WTC11 (cell line): ENCODE results near the gene PDSS2. TPM values are rescaled to one million over a fixed set of nuclear protein-coding genes. Genes with fewer than 3 reads are reported as not detected.

Source experiments
- ATAC-seq: fragments of 200-7000 bp; cut with Tn5 transposase; 2 replicates; pipeline ENCODE4 v1.10.0; 2021; ENCODE audit warnings: mild to moderate bottlenecking, moderate library complexity
- CTCF ChIA-PET: fragments of 300-600 bp; sonication (Branson Sonifier 250); formaldehyde crosslinking; loops from one replicate; lab custom pipeline; 2021; ENCODE audit warnings: antibody characterized with exemption; lab: Charles Lee
- POLR2A ChIA-PET: fragments of 350-600 bp; sonication (Branson Sonifier 250); formaldehyde crosslinking; loops from one replicate; lab custom pipeline; 2021; ENCODE audit warnings: antibody characterized with exemption; lab: Charles Lee
- DNase-seq: peaks from one replicate; pipeline ENCODE4 v3.0.0; 2021; ENCODE audit warnings: low spot score
- H3K27ac Mint-ChIP-seq: 2 replicates; pipeline ENCODE4 v1.8.0; 2021; ENCODE audit warnings: mixed read lengths
- H3K27me3 Mint-ChIP-seq: 2 replicates; pipeline ENCODE4 v1.8.0; 2021; ENCODE audit warnings: low read depth, mild to moderate bottlenecking, moderate library complexity, mixed read lengths
- H3K36me3 Mint-ChIP-seq: 2 replicates; pipeline ENCODE4 v1.8.0; 2021; ENCODE audit warnings: mixed read lengths
- H3K4me1 Mint-ChIP-seq: 2 replicates; pipeline ENCODE4 v1.8.0; 2022; ENCODE audit warnings: mixed read lengths
- H3K4me3 Mint-ChIP-seq: 2 replicates; pipeline ENCODE4 v1.8.0; 2021; ENCODE audit warnings: mild to moderate bottlenecking, moderate library complexity, mixed read lengths
- H3K9me3 Mint-ChIP-seq: 2 replicates; pipeline ENCODE4 v1.8.0; 2021; ENCODE audit warnings: mixed read lengths
- E2F1 ChIP-seq: sonication (generic); formaldehyde crosslinking; IDR thresholded peaks from 2 replicates; pipeline ENCODE4 v1.8.0; 2022; ENCODE audit warnings: mild to moderate bottlenecking, missing genetic modification reagents
- FOXP4 ChIP-seq: sonication (generic); formaldehyde crosslinking; IDR thresholded peaks from 2 replicates; pipeline ENCODE4 v1.8.0; 2022; ENCODE audit warnings: mild to moderate bottlenecking, missing genetic modification reagents
- JUN ChIP-seq: sonication (generic); formaldehyde crosslinking; IDR thresholded peaks from 2 replicates; pipeline ENCODE4 v1.8.0; 2023; ENCODE audit warnings: mild to moderate bottlenecking, missing genetic modification reagents
- NR1H2 ChIP-seq: sonication (generic); formaldehyde crosslinking; IDR thresholded peaks from 2 replicates; pipeline ENCODE4 v1.9.0; 2021; ENCODE audit warnings: mild to moderate bottlenecking, moderate library complexity, missing genetic modification reagents
- PREB ChIP-seq: sonication (generic); formaldehyde crosslinking; IDR thresholded peaks from 2 replicates; pipeline ENCODE4 v1.8.1; 2022; ENCODE audit warnings: mild to moderate bottlenecking, missing genetic modification reagents, moderate library complexity, borderline replicate concordance
- PRRX2 ChIP-seq: fragments of 250-450 bp; sonication (Bioruptor Pico); IDR thresholded peaks from 2 replicates; pipeline ENCODE4 v1.8.0; 2021; ENCODE audit warnings: mild to moderate bottlenecking
- SP1 ChIP-seq: sonication (generic); formaldehyde crosslinking; conservative IDR thresholded peaks from 2 replicates; pipeline ENCODE4 v1.8.1; 2022; ENCODE audit warnings: missing genetic modification reagents
- USF2 ChIP-seq: sonication (generic); formaldehyde crosslinking; IDR thresholded peaks from 2 replicates; pipeline ENCODE4 v1.8.1; 2023; ENCODE audit warnings: mild to moderate bottlenecking, missing genetic modification reagents, moderate library complexity
- ZBTB43 ChIP-seq: sonication (generic); formaldehyde crosslinking; IDR thresholded peaks from 2 replicates; pipeline ENCODE4 v1.8.1; 2023; ENCODE audit warnings: mild to moderate bottlenecking, missing genetic modification reagents
- ZNF396 ChIP-seq: fragments of 250-450 bp; sonication (Bioruptor Pico); IDR thresholded peaks from 2 replicates; pipeline ENCODE4 v1.8.0; 2021; ENCODE audit warnings: mild to moderate bottlenecking, moderate library complexity, borderline replicate concordance
- total RNA-seq: library from RNA; stranded (reverse); gene quantifications from 3 replicates; pipeline ENCODE4 v1.2.3, GENCODE V29; 2021
- TF ChIP-seq, protein P1 (sequence below): sonication (generic); formaldehyde crosslinking; IDR thresholded peaks from 2 replicates; pipeline ENCODE4 v1.8.0; 2022; ENCODE audit warnings: missing genetic modification reagents

Gene PDSS2
- total RNA-seq, 1 experiment from 2014 or later: 18.3 TPM

- peak; percentile 27; the same call in 1 of the 2 replicates for TF ChIP-seq USF2
- no peak for TF ChIP-seq PREB
- TF ChIP-seq PRRX2 (CRISPR knock-in tag): no peak
- 0 out of 2 replicates have a peak, but pooled peaks have one; percentile 10 for TF ChIP-seq JUN (CRISPR knock-in tag)
- peak; percentile 94 for TF ChIP-seq SP1 (CRISPR knock-in tag)
Observed at GRCh38 chr6:107459283-107460082, at the start of gene PDSS2 (continued).

- ATAC-seq (no peak), DNase-seq (no peak)
- ChIA-PET POLR2A (no interaction called here), CTCF (no interaction called here)
- no peak overlapping the region for H3K4me3 Mint-ChIP-seq
- no peaks in the 10 kb centered on the region for H3K27me3 Mint-ChIP-seq
- H3K27ac Mint-ChIP-seq: no peak overlapping the region
- H3K9me3 Mint-ChIP-seq: 0 out of 2 replicates have a peak, but pooled peaks cover 2% of the 10 kb centered on the region
- TF ChIP-seq E2F1: no peak
- TF ChIP-seq, protein P1, sequence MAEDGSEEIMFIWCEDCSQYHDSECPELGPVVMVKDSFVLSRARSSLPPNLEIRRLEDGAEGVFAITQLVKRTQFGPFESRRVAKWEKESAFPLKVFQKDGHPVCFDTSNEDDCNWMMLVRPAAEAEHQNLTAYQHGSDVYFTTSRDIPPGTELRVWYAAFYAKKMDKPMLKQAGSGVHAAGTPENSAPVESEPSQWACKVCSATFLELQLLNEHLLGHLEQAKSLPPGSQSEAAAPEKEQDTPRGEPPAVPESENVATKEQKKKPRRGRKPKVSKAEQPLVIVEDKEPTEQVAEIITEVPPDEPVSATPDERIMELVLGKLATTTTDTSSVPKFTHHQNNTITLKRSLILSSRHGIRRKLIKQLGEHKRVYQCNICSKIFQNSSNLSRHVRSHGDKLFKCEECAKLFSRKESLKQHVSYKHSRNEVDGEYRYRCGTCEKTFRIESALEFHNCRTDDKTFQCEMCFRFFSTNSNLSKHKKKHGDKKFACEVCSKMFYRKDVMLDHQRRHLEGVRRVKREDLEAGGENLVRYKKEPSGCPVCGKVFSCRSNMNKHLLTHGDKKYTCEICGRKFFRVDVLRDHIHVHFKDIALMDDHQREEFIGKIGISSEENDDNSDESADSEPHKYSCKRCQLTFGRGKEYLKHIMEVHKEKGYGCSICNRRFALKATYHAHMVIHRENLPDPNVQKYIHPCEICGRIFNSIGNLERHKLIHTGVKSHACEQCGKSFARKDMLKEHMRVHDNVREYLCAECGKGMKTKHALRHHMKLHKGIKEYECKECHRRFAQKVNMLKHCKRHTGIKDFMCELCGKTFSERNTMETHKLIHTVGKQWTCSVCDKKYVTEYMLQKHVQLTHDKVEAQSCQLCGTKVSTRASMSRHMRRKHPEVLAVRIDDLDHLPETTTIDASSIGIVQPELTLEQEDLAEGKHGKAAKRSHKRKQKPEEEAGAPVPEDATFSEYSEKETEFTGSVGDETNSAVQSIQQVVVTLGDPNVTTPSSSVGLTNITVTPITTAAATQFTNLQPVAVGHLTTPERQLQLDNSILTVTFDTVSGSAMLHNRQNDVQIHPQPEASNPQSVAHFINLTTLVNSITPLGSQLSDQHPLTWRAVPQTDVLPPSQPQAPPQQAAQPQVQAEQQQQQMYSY (CRISPR knock-in tag): no peak
- TF ChIP-seq FOXP4 (CRISPR knock-in tag): no peak
- TF ChIP-seq NR1H2 (CRISPR knock-in tag): no peak
- TF ChIP-seq ZBTB43 (CRISPR knock-in tag): no peak
- TF ChIP-seq ZNF396 (CRISPR knock-in tag): no peak
- H3K4me1 Mint-ChIP-seq: peaks cover 45% of the 10 kb centered on the region
- no peaks in the 10 kb centered on the region for H3K36me3 Mint-ChIP-seq
Observed at GRCh38 chr6:107506145-107506544, 46.8 kb upstream of the PDSS2 start.
